ENCODE results near the gene TBC1D12.
"Not testable (repeated sequence)": the region's sequence is repeated elsewhere in the genome, so short reads cannot be mapped to it uniquely, and the experiment has no call there.

- not testable (repeated sequence) for TF ChIP-seq CTCF (IDR thresholded peaks at IDR 0.05; ENCODE audit: low read length); EZH2 (IDR thresholded peaks at IDR 0.05; ENCODE audit: borderline replicate concordance, low read length)
Observed at GRCh38 chr10:94542282-94542681, 139.9 kb downstream of the TBC1D12 start.
